ENCODE measurements around the gene SSH3. TPM values are rescaled to one million over a fixed set of nuclear protein-coding genes. Genes with fewer than 3 reads are reported as not detected.

SSH3 gene
- total RNA-seq, 1 donor from 2014 or later: 7.2 TPM

Other genes starting within 250 kb of the SSH3 start
- 16.9 and 24.0 TPM in 2 replicates for gene RHOD, start 246.7 kb upstream of the SSH3 start, total RNA-seq
- 28.1 and 35.7 TPM in 2 replicates for gene KDM2A, start 184.3 kb upstream of the SSH3 start, total RNA-seq
- 25.9 and 37.7 TPM in 2 replicates for gene GRK2, start 37.1 kb upstream of the SSH3 start, total RNA-seq
- 17.7 and 24.8 TPM in 2 replicates for gene ANKRD13D, start 14.2 kb upstream of the SSH3 start, total RNA-seq
- gene POLD4, start 50.0 kb downstream of the SSH3 start, total RNA-seq: 26.2 and 32.4 TPM in 2 replicates
- 1.7 and 2.4 TPM in 2 replicates for gene CLCF1, start 70.1 kb downstream of the SSH3 start, total RNA-seq
- 3.6 and 5.3 TPM in 2 replicates for gene RAD9A, start 88.5 kb downstream of the SSH3 start, total RNA-seq
- 234 and 250 TPM in 2 replicates for gene PPP1CA, start 98.3 kb downstream of the SSH3 start, total RNA-seq
- 0.13 TPM in 2 replicates for gene TBC1D10C, start 100.6 kb downstream of the SSH3 start, total RNA-seq
- 0.13 and 0.26 TPM in 2 replicates for gene CARNS1, start 112.1 kb downstream of the SSH3 start, total RNA-seq
- gene RPS6KB2, start 125.0 kb downstream of the SSH3 start, total RNA-seq: 30.5 and 31.5 TPM in 2 replicates
- gene PTPRCAP, start 134.2 kb downstream of the SSH3 start, total RNA-seq: 0.51 TPM in 1 of 2 replicates, not detected in the other
- 117 and 144 TPM in 2 replicates for gene CORO1B, start 139.9 kb downstream of the SSH3 start, total RNA-seq
- gene GPR152, start 149.2 kb downstream of the SSH3 start, total RNA-seq: not detected in 2 replicates
- gene CABP4, start 151.8 kb downstream of the SSH3 start, total RNA-seq: 0.89 and 1.5 TPM in 2 replicates
- gene TMEM134, start 165.7 kb downstream of the SSH3 start, total RNA-seq: 11.9 and 35.1 TPM in 2 replicates
- gene AIP, start 179.5 kb downstream of the SSH3 start, total RNA-seq: 79.5 and 104 TPM in 2 replicates
- 6.3 and 7.3 TPM in 2 replicates for gene PITPNM1, start 201.8 kb downstream of the SSH3 start, total RNA-seq
- 15.3 and 18.7 TPM in 2 replicates for gene CDK2AP2, start 204.6 kb downstream of the SSH3 start, total RNA-seq
- not detected in 2 replicates for gene CABP2, start 219.9 kb downstream of the SSH3 start, total RNA-seq